ENCODE data around the gene IRS2. TPM values are rescaled to one million over a fixed set of nuclear protein-coding genes. Genes with fewer than 3 reads are reported as not detected.

IRS2 gene
- total and polyA plus RNA-seq, 8 donors, result 4.9 to 15.8 (median 7.7) TPM

- H3K9me3 ChIP-seq, result no peaks in the 10 kb centered on the region
- H3K4me1 ChIP-seq, result peaks cover 0 to 20% of the 10 kb centered on the region in 2 donors
- TF ChIP-seq, protein P1, sequence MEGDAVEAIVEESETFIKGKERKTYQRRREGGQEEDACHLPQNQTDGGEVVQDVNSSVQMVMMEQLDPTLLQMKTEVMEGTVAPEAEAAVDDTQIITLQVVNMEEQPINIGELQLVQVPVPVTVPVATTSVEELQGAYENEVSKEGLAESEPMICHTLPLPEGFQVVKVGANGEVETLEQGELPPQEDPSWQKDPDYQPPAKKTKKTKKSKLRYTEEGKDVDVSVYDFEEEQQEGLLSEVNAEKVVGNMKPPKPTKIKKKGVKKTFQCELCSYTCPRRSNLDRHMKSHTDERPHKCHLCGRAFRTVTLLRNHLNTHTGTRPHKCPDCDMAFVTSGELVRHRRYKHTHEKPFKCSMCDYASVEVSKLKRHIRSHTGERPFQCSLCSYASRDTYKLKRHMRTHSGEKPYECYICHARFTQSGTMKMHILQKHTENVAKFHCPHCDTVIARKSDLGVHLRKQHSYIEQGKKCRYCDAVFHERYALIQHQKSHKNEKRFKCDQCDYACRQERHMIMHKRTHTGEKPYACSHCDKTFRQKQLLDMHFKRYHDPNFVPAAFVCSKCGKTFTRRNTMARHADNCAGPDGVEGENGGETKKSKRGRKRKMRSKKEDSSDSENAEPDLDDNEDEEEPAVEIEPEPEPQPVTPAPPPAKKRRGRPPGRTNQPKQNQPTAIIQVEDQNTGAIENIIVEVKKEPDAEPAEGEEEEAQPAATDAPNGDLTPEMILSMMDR (IDR thresholded peaks at IDR 0.05), result no peak
- no peaks in the 10 kb centered on the region for H3K27me3 ChIP-seq
- H3K27ac ChIP-seq, result no peak overlapping the region
- intact Hi-C loops (cut with DNase I), result no loop called here
- DNase-seq, result no peak
- no peak for ATAC-seq
- H3K4me3 ChIP-seq, result no peak overlapping the region
- peaks cover 0 to 20% of the 10 kb centered on the region in 2 donors for H3K36me3 ChIP-seq
These were observed 17.8 kb downstream of the IRS2 start for GRCh38 chr13:109768616-109769015.

DNA sequence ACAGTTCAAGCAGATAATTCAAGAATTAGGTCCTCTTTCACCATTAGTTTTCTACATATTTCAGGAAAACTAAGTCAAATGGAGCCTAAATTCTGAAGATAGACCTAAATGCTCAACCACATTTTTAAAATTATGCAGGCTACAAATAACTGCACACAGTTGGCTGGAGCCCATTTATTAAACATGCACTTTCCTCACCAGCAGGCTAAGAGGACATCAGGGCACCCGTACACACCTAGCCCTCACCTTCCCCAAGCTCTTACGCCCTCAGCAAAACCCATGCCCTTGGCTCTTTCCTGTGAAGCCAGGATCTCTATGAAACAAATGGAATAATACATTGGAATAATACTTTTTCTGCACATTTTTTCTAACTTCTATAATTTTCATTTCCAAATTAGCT lies 18.2 kb downstream of the IRS2 start:
- TF ChIP-seq, protein P1 (IDR thresholded peaks at IDR 0.05), result no peak
- ATAC-seq (no peak), DNase-seq (no peak)
- intact Hi-C loops (cut with DNase I), result no loop called here
- no peaks in the 10 kb centered on the region for H3K9me3 ChIP-seq
- H3K27ac ChIP-seq, result no peak overlapping the region
- peaks cover 0 to 20% of the 10 kb centered on the region in 2 donors for H3K36me3 ChIP-seq
- H3K27me3 ChIP-seq, result no peaks in the 10 kb centered on the region
- H3K4me3 ChIP-seq, result no peak overlapping the region
- peaks cover 0 to 20% of the 10 kb centered on the region in 2 donors for H3K4me1 ChIP-seq

DNA sequence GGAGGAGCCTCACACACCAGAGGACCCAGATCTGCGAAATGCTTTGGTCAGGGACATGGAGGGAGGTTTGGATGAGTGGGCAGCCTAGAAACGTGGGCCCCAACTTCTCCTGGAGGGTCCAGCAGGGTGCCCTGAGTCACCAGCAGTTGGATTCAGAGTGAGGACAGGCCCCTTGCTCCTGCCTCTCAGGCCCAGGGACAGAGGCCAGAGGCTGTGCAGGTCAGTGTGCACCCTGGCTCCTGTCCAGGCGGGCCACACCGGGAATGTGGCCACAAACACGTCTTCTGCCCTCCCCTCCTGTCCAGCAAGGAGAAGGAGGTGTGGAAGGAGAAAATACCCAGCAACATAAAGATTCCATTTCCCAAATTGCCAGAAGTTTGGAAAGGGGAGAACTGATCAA lies 19.4 kb downstream of the IRS2 start:
- intact Hi-C loops (cut with DNase I), result no loop called here
- ATAC-seq, result no peak
- DNase-seq, result no peak
- Histone ChIP-seq H3K36me3 (peaks cover 0 to 15% of the 10 kb centered on the region in 2 donors), H3K4me1 (peaks cover 0 to 20% of the 10 kb centered on the region in 2 donors), H3K9me3 (no peaks in the 10 kb centered on the region), H3K27me3 (no peaks in the 10 kb centered on the region), H3K27ac (no peak overlapping the region), H3K4me3 (no peak overlapping the region)
- TF ChIP-seq, protein P1 (IDR thresholded peaks at IDR 0.05), result no peak

- H3K4me1 ChIP-seq, result peaks cover 0 to 24% of the 10 kb centered on the region in 2 donors
- no peak overlapping the region for H3K4me3 ChIP-seq
- no peak overlapping the region for H3K27ac ChIP-seq
- TF ChIP-seq, protein P1 (IDR thresholded peaks at IDR 0.05), result no peak
- intact Hi-C loops (cut with DNase I), result no loop called here
- H3K36me3 ChIP-seq, result peaks cover 0 to 5% of the 10 kb centered on the region in 2 donors
- ATAC-seq, result no peak
- DNase-seq, result no peak
- no peaks in the 10 kb centered on the region for H3K9me3 ChIP-seq
- no peaks in the 10 kb centered on the region for H3K27me3 ChIP-seq
These were observed 21.7 kb downstream of the IRS2 start for GRCh38 chr13:109764470-109765291.

DNA sequence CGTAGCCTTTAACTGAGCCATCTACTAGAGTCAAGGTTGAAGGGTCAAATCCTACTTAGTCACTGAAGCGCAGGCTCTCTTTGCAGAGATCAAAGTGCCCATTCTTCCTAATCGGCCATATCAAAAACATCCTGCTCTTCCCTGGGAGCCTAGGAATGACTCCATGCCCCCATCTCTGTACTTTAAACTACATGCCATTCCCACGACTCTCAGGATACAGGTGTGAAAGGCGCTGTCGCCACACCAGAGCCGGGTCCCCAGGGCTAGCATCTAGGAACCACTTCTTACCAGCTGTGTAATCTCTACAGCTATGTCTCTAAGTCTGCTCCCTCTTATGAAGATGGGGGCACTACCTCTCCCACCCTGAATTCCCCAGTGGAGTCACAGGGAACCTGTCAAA lies 22.3 kb downstream of the IRS2 start:
- no peaks in the 10 kb centered on the region for H3K9me3 ChIP-seq
- H3K27ac ChIP-seq, result no peak overlapping the region
- no peaks in the 10 kb centered on the region for H3K27me3 ChIP-seq
- intact Hi-C loops (cut with DNase I), result no loop called here
- H3K4me3 ChIP-seq, result no peak overlapping the region
- H3K36me3 ChIP-seq, result peaks cover 0 to 3% of the 10 kb centered on the region in 2 donors
- no peak for ATAC-seq
- TF ChIP-seq, protein P1 (IDR thresholded peaks at IDR 0.05), result no peak
- H3K4me1 ChIP-seq, result peaks cover 0 to 22% of the 10 kb centered on the region in 2 donors
- DNase-seq, result no peak

Measured in left lung (tissue), 10 donors.